GM19397 (cell line): ENCODE results near the gene MTARC1.

Source experiments
- ATAC-seq: cut with Tn5 transposase; IDR thresholded peaks from one replicate; pipeline ENCODE4 v1.9.1; 2021; ENCODE audit warnings: mild to moderate bottlenecking, moderate library complexity; ENCODE audit not compliant: unreplicated experiment

The MTARC1 gene

GRCh38 chr1:220803401-220804201 lies 16.9 kb downstream of the MTARC1 start:
- no peak for ATAC-seq

DNA sequence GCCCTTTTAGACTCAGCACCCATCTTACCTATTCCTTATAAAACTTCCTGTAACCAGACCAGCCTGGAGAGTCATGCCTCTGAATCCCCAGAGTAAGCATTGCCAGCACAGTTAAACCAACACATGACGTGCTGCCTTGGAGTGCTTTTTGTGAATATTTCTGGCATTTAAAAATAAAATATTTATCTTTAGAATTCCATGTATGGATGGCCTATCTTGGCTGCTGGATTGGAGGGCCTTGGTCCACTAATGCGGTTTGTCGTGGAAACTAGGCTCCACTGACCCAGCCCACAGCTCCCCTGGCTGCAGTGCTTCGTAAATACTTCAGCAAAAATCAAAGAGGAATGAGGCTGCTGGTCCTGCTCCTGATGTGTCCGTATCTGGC lies 17.5 kb downstream of the MTARC1 start:
- ATAC-seq: no peak

- ATAC-seq: no peak
Observed at GRCh38 chr1:220806408-220806807, 19.7 kb downstream of the MTARC1 start.

- ATAC-seq: no peak
Observed at GRCh38 chr1:220807726-220808125, 21.0 kb downstream of the MTARC1 start.

GRCh38 chr1:220808345-220809186 lies 21.9 kb downstream of the MTARC1 start:
- no peak for ATAC-seq

DNA sequence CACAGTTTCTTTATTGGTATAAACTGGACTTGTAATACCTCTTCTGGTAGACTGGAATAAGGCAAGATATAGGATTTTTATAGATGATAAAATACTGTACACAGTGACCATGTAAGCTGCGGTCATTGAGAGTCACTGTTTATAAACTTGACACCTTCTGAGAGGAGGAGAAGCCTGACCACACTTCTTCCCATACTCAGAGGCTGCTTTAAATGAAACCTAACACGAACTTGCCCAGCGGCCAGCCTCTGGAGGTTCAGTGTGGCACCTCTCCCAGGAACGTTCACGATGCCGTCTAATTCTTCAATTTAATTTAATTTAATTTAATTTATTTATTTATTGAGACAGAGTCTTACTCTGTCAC lies 22.5 kb downstream of the MTARC1 start:
- ATAC-seq: no peak

DNA sequence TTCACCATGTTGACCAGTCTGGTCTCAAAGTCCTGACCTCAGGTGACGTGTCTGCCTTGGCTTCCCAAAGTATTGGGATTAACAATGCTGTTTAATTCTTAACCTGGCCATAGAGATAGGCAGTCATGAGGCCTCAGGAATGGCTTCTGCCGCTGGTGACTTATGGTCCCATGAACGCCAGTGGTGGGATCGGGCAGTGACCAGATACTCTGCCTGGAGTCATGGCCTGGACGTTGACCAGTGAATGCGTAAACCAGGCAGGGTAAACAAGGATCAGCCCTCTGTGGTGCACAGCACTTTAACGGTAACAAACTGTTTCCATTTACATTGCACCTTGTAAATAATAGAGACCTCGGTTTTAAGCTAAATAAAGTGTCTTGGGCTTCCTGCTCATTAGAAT lies 23.0 kb downstream of the MTARC1 start:
- no peak for ATAC-seq

GRCh38 chr1:220810179-220810653 lies 23.5 kb downstream of the MTARC1 start:
- ATAC-seq: peak; percentile 91

GRCh38 chr1:220810963-220811362 lies 24.2 kb downstream of the MTARC1 start:
- no peak for ATAC-seq

GRCh38 chr1:220811695-220812094 lies 25.0 kb downstream of the MTARC1 start:
- no peak for ATAC-seq

DNA sequence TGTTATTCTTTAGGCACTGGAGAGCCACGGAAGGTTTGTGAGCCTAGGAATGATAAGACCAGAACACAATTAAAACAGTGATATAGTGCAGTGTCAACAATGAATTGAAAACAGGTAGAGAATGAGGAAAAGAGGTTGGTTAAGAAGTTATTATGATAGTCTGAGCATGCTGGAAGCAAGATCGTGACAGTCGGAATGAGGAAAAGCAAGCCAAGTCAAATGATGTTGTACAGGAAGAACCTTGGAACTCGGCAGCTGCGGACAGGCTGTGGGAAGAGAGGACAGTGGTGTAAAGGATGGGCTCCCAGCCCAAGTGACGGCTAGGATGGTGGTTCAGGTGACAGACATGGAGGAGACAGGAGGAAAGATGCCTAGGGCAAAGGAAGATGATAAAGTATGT lies 25.6 kb downstream of the MTARC1 start:
- no peak for ATAC-seq

- no peak for ATAC-seq
Observed at GRCh38 chr1:220813013-220813412, 26.3 kb downstream of the MTARC1 start.

DNA sequence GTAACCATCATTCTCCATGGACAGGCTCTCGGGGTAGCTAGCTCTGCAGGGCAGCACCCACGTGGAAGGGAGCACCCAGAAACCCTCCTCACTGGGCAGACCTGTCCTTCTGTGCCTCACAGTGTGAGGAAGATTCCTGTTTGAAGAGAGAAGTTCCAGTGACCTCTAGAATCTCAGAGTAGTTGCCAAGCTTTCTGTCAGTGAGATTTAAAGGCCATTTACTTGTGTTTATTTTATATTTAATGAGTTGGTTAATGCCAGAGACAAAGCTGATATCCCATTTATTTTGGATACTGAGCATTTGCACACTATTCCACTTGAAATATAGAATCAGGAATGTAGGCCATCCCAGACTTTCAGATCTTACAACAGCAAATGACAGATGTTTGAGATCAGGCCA lies 28.7 kb downstream of the MTARC1 start:
- no peak for ATAC-seq

GRCh38 chr1:220817907-220818306 lies 31.2 kb downstream of the MTARC1 start:
- ATAC-seq: no peak

GRCh38 chr1:220818421-220819173 lies 31.9 kb downstream of the MTARC1 start:
- ATAC-seq: no peak

DNA sequence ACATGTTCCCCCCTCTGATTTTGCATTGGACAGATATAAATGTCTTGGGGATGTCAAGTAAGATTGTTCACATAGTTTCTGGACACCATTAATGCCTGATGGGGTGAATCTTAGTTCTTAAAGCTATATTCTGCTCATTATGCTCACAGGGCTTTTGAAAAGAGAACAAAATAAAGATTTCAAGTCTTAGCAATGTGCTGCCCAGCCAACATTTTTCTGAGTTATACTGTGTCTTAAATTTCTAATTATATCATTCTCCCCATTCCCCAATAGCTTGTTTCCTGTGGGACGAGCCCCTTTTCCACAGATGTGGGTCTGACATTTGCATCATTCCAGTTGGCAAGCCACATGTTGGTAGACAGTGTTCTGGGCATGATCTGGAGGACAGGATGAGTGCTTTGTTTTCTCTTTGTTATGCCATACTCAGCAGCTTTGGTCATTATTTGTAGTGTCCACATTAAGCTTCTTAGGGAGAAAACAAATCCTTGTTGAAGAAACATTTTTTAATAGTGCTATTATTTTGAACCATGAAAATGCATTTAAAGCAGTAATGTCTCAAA lies 32.8 kb downstream of the MTARC1 start:
- no peak for ATAC-seq

DNA sequence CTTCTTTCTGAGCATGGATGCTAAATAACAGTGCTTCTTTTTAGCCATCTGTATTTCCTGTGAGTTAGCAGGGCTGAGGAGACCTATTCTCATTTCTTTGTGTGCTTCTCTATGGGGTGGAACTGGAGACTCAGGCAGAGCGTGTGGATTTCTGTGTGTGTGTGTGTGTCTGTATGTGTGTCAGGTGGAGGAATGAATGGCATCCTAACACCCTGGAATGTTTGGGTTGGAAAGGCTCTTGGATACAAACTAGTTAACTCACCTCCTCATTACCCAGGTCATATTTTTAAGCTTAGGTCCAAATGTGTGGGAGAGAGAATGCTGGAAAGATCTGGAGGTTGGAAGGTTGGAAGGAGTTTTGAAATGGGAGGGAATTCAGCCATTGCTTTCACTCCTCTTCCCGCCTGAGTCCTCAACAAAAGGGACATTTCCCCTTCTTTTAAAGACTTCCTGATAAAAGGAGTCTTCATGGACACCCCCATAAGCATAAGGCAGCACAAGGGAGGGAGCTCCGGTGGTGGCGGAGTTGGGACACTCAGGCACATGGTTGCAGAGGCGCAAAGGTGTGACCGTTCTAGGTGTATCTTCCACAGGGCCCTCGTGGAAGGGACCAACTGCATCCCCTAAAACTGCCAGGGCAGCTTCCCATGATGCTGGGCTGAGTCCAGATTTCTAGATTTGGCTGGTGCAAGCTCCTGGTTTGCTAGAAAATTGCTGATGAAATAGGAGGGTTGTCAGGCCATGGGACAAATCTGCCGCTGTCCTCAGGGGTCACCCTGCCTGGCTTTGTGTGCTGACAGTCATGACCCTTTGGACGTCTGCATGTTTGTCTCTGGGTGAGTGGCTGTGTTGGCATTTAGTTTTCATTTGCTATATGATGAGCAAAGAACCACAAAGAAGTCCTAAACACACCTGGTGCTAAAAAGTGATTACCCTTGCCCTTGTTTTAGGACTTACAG lies 37.6 kb downstream of the MTARC1 start:
- no peak for ATAC-seq

GRCh38 chr1:220825819-220826551 lies 39.3 kb downstream of the MTARC1 start:
- ATAC-seq: no peak

GRCh38 chr1:220826729-220827128 lies 40.0 kb downstream of the MTARC1 start:
- ATAC-seq: no peak
